GM18502 (cell line): ENCODE results near the gene MAP1B.
"Not testable (repeated sequence)": the region's sequence is repeated elsewhere in the genome, so short reads cannot be mapped to it uniquely, and the experiment has no call there.

ENCODE experiments used
- ATAC-seq: cut with Tn5 transposase; IDR thresholded peaks from one replicate; pipeline ENCODE4 v1.9.1; 2021; ENCODE audit warnings: mild to moderate bottlenecking; ENCODE audit not compliant: unreplicated experiment, poor library complexity

MAP1B gene

GRCh38 chr5:72107131-72107900, at the start of gene MAP1B:
Gene MAP1B, plus strand, starts transcription at chr5:72107475. Its CDS starts 57 bp downstream, at chr5:72107532.
- no peak for ATAC-seq

DNA sequence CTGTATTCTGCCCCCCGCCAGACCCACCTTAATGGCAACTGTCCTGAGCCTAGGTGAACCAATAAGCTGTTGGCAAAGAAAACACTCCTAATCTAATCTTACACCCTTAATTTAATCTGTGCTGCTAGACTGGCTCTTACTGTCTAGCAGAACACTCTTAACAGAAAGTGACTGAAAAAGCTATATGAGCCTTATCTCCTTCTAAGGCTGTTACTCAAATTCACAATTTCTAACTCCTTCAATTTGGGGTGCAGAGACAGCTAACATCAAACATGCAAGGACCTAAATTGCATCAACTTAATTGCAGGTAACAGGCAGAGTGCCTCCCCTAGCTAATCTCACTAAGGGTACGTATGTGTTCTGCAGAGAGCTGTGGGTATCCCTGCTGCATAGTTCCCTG, 49.5 kb upstream of the MAP1B start:
- ATAC-seq, result no peak

DNA sequence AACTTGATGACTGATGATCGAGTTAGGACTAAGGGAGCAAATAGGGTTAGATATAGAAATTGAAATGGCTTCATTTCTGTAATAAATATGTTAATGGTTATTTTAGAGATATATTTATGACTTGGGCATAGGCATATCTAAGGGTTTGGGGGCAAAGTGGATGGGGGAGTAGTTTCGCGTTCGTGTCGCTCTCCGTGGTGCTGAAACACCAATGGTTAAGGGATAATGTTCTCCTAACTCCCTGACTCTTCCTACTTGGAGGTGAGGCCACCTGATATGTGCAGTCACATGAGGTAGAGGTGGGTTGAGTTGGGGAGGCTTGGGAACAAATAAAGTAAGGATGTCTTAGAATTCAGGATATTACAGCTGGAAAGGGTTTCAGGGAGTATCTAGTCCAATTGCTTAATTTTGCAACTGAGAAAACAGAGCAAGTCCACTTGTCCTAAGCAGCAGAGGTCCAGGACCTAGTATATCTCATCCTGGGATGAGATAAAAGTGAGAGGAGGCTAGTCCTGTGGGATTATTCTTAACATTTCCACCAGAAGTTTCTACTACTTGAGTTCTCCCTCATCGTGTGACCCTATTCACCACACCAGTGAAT, 44.0 kb upstream of the MAP1B start:
- no peak for ATAC-seq

- ATAC-seq, result no peak
Observed at GRCh38 chr5:72064801-72065570, 42.3 kb upstream of the MAP1B start.

DNA sequence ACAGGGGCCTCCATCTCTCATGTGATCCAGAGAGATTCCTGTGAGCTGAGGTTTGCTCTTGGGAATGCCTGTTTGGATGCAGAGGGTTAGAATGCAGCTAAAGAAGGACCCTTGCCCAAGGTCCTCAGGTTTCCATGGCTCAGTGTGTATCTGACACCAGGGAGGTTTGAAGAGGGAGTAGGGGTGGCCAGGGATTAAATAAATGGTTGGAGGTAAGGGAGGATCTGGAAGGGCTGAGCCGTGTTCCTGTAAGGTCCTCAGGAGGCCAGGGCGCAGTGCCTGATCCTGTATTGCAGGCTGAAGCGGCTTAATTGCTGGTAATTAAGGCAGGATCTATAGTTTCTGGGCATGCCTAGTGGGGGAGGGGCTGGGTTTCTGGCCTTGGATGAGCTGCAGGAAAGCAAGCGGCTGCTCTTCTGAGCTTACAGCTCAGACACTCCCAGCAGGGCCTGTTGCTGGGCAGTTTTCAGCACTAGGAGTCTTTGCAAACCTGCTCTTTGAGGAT, 41.5 kb upstream of the MAP1B start:
- no peak for ATAC-seq

GRCh38 chr5:72066705-72067107, 40.6 kb upstream of the MAP1B start:
- no peak for ATAC-seq

DNA sequence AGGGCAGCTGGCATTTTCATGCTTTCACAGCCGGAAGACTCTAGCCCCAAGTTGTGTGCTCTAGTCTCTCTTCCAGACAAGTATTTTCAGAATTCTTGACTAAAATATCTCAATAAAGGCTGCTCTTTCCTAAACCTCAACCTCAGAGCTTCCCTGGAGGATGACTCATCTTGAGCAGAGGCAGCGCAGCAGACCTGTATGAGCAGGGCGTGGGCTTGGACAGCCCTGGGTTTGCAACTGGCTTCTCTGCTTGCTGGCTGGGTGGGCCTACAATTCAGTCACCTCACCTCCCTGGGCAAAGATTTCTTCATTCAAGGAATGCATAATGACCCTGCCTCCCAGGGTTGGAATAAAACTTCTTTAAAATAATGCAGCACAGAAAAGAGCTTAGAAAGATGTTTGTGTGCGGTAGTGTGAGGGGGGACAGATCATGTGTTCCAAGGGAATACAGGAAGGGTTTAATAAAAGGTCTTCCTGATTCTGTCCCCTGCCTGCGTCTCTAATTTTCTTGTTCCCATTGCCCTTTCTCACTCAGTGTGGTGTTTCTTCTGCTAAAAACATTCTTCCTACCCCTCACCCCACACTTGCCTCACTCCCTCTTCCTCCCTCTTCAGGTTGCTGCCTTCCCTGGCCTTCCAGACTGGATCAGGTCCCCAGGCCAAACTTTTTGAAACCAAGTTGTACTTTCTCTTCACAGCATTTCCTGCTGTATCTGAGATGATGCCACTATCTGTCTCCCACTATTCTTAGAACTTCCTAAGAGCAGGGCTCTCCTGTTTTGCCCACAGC, 39.4 kb upstream of the MAP1B start:
- ATAC-seq, result no peak

GRCh38 chr5:72070529-72070928, 36.7 kb upstream of the MAP1B start:
- no peak for ATAC-seq

GRCh38 chr5:72071906-72072305, 35.4 kb upstream of the MAP1B start:
- ATAC-seq, result no peak

DNA sequence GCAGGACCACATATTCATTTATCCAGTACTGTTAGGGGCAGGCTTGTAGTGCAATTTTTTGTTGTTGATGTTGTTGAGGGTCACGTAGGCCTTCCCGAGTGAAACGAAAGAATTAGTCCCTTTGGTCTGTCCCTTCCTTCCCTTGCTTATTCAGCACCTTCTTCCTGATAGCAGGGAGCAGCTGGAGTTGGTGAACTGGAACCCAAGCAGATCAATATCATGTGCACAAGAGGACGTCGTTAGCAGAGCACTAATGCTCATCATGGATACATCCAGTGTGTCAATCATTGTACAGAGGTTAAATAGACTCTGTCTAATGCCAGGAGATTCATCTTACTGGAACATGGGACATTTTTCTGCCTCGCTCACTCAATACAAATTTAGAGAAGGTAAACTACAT, 33.0 kb upstream of the MAP1B start:
- ATAC-seq, result no peak

DNA sequence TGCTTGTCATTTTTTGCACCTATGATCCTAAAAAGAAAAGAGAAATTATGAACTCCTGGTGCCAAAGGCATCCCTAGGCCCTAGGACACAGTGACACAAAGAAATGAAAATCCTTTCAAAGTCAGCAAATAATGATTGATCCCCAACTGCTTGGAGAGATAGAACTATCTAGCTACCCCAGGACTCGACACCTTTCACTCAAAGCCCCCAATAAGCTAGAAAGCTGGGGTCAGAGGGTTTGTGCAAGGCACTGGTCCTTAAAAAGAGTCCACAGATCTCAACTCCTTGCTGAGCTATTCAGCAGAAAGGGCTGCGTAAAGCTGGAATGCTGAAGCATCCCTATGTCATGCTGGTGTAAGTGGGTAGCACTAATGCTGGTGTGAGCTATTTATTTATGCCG, 31.8 kb upstream of the MAP1B start:
- no peak for ATAC-seq

DNA sequence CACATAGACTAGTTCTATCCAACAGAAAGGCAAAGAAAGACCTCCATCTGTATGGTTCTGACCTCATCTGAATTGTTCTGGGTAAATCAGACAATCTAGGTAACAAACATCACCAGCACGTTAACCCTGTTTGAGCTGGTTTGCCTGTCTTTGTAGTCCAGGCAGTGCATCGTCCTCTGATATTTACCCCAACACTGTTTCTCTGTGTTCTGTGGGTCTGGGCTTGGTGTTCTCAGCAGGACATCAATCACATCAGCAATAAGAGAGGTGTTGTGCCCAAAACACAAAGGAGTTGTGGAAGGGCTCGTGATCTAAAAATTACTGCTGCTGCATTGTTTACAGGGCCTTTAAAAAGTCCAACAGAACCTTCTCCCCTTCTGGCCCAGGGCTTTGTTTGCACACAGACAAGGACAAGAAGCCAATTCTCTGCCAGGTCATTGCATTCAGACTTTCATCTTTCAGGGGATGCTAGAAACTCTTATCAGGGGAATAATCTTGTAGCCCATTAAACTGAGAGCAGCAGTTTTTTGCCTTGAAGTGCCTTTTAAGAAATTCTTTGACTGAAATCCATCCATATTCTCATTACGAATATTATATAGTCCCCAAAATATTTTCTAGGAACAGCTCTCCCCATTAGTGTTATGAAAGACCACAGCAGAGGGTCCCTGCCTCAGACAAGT, 30.5 kb upstream of the MAP1B start:
- no peak for ATAC-seq

GRCh38 chr5:72077390-72077789, 29.9 kb upstream of the MAP1B start:
- ATAC-seq, result no peak

DNA sequence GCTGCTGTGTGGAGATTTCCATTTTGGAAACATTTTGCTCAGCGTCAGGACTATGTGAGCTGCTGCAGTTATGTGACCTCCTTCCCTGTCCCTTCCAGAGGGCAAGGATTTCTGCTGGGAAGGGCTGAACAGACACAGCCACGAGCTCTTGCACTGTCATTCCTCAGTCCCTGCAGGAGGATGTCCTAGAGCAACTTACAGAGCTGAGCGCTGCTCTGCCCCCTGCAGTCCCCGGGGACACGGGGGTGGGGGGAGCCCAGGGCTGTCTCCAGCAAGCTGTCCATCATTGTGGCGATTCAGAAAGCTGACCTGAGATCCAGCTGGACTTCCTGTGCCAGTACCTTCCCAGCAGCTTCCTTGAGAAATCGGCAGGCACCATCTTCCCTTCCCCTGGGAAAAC, 28.0 kb upstream of the MAP1B start:
- no peak for ATAC-seq

GRCh38 chr5:72082048-72082447, 25.2 kb upstream of the MAP1B start:
- no peak for ATAC-seq

- ATAC-seq, result no peak
Observed at GRCh38 chr5:72084876-72085275, 22.4 kb upstream of the MAP1B start.

- ATAC-seq, result no peak
Observed at GRCh38 chr5:72085319-72085718, 22.0 kb upstream of the MAP1B start.

DNA sequence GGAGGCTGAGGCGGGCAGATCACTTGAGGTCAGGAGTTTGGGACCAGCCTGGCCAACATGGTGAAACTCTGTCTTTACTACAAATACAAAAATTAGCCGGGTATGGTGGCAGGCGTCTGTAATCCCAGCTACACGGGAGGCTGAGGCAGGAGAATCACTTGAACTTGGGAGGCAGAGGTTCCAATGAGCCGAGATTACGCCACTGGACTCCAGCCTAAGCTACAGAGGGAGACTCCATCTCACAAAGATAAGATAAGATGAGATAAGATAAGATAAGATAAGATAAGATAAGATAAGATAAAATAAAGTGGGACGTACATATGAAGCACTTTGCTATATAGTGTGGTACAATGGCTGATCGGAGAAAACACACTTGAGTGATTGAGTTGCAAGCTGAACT, 17.6 kb upstream of the MAP1B start:
- not testable (repeated sequence) for ATAC-seq

DNA sequence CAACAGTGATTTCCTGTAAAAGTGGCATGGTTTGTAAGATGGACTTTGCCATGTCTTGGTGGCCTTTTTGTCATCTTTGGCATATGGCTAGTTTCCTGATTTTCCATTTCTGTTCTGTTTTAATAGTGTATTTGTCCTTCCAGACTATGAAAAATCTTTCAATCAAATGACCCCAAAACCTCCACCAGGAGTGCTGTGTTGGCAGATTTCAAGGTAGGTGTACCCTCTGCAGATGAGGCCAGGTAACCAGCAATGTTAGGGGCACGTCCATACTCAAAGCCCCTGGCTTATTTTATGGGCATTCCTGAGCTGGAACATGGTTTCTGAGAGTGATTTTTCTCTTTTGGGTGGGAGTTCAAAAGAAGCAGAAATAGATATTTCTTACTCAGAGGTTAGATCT, 15.2 kb upstream of the MAP1B start:
- ATAC-seq, result no peak

DNA sequence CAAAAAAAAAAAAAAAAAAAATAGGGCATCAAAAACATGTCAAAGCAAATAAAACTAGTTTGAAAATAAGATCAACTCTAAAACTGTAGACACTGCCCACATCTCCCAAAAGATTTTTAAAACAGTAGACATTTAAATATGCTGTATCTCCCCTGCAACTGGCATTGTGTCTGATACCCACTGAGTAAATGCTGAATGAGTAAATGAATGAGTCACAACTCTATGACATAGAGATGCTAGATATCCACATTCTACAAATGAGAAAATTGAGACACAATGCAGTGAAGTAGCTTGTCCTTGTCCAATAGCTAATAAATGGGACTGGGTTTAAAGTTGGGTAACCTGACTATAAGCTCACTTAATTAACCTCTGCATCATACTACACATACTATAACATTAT, 14.1 kb upstream of the MAP1B start:
- ATAC-seq, result no peak
